ENCODE measurements around the gene UBE2E2.
"Not testable (repeated sequence)": the region's sequence is repeated elsewhere in the genome, so short reads cannot be mapped to it uniquely, and the experiment has no call there.

The UBE2E2 gene

GRCh38 chr3:23333633-23334032 is 130.5 kb downstream of the UBE2E2 start:
- no peak for DNase-seq

- not testable (repeated sequence) for DNase-seq
Observed at GRCh38 chr3:23336853-23337252, 133.7 kb downstream of the UBE2E2 start.

- DNase-seq = no peak
Observed at GRCh38 chr3:23341147-23341838, 138.2 kb downstream of the UBE2E2 start.

- DNase-seq = no peak
Observed at GRCh38 chr3:23342343-23342742, 139.2 kb downstream of the UBE2E2 start.

- DNase-seq = no peak
Observed at GRCh38 chr3:23343509-23343908, 140.4 kb downstream of the UBE2E2 start.

- no peak for DNase-seq
Observed at GRCh38 chr3:23344886-23345285, 141.8 kb downstream of the UBE2E2 start.

- not testable (repeated sequence) for DNase-seq
Observed at GRCh38 chr3:23349444-23349843, 146.3 kb downstream of the UBE2E2 start.

- DNase-seq = no peak
Observed at GRCh38 chr3:23356169-23356568, 153.0 kb downstream of the UBE2E2 start.

GRCh38 chr3:23356923-23357322 is 153.8 kb downstream of the UBE2E2 start:
- DNase-seq = no peak

GRCh38 chr3:23359116-23359515 is 156.0 kb downstream of the UBE2E2 start:
- DNase-seq = no peak

- no peak for DNase-seq
Observed at GRCh38 chr3:23365066-23365465, 161.9 kb downstream of the UBE2E2 start.

GRCh38 chr3:23368731-23369130 is 165.6 kb downstream of the UBE2E2 start:
- DNase-seq = no peak

- DNase-seq = no peak
Observed at GRCh38 chr3:23372285-23372684, 169.2 kb downstream of the UBE2E2 start.

- no peak for DNase-seq
Observed at GRCh38 chr3:23376516-23377248, 173.6 kb downstream of the UBE2E2 start.

GRCh38 chr3:23377928-23378672 is 175.0 kb downstream of the UBE2E2 start:
- no peak for DNase-seq

- DNase-seq = no peak
Observed at GRCh38 chr3:23383875-23384274, 180.7 kb downstream of the UBE2E2 start.

- DNase-seq = no peak
Observed at GRCh38 chr3:23385327-23385726, 182.2 kb downstream of the UBE2E2 start.

GRCh38 chr3:23387286-23387918 is 184.3 kb downstream of the UBE2E2 start:
- DNase-seq = no peak

GRCh38 chr3:23389089-23389488 is 186.0 kb downstream of the UBE2E2 start:
- DNase-seq = no peak

GRCh38 chr3:23389686-23390085 is 186.6 kb downstream of the UBE2E2 start:
- DNase-seq = no peak

GRCh38 chr3:23390446-23390845 is 187.3 kb downstream of the UBE2E2 start:
- DNase-seq = no peak

- DNase-seq = no peak
Observed at GRCh38 chr3:23390989-23391553, 187.9 kb downstream of the UBE2E2 start.

- no peak for DNase-seq
Observed at GRCh38 chr3:23395115-23395514, 192.0 kb downstream of the UBE2E2 start.

Measured in SIG-M5 (cell line).